HG03520 (cell line): ENCODE data around the gene PNKD.

Experiments used
- ATAC-seq: cut with Tn5 transposase; IDR thresholded peaks from one replicate; pipeline ENCODE4 v1.9.1; 2021; ENCODE audit warnings: mild to moderate bottlenecking, moderate library complexity; ENCODE audit not compliant: unreplicated experiment

Gene PNKD

GRCh38 chr2:218256612-218257350, 13.5 kb upstream of the PNKD start:
- no peak for ATAC-seq

GRCh38 chr2:218257390-218257981, 12.8 kb upstream of the PNKD start:
- ATAC-seq: peak; percentile 77

GRCh38 chr2:218259099-218259961, 11.0 kb upstream of the PNKD start:
- no peak for ATAC-seq

- no peak for ATAC-seq
Observed at GRCh38 chr2:218260166-218260565, 10.2 kb upstream of the PNKD start.

- ATAC-seq: no peak
Observed at GRCh38 chr2:218260742-218261422, 9.4 kb upstream of the PNKD start, which contains the start of gene GPBAR1. GPBAR1 (plus strand) TSS chr2:218261015; CDS start chr2:218262725, 1,710 bp downstream.

GRCh38 chr2:218261423-218262236, 8.7 kb upstream of the PNKD start:
- no peak for ATAC-seq

- no peak for ATAC-seq
Observed at GRCh38 chr2:218262237-218262600, 8.1 kb upstream of the PNKD start.

- no peak for ATAC-seq
Observed at GRCh38 chr2:218262631-218263586, 7.4 kb upstream of the PNKD start.

- ATAC-seq: no peak
Observed at GRCh38 chr2:218263817-218264641, 6.3 kb upstream of the PNKD start.

GRCh38 chr2:218264773-218265561, 5.4 kb upstream of the PNKD start:
- no peak for ATAC-seq

GRCh38 chr2:218265626-218266025, 4.7 kb upstream of the PNKD start:
- ATAC-seq: no peak

GRCh38 chr2:218266316-218266979, 3.9 kb upstream of the PNKD start:
- no peak for ATAC-seq

GRCh38 chr2:218267259-218267658, 3.1 kb upstream of the PNKD start:
- ATAC-seq: no peak

GRCh38 chr2:218270721-218271486, 585 bp downstream of the PNKD start:
- ATAC-seq: no peak

GRCh38 chr2:218271487-218271797, 1.1 kb downstream of the PNKD start:
- no peak for ATAC-seq

- no peak for ATAC-seq
Observed at GRCh38 chr2:218271865-218272530, 1.7 kb downstream of the PNKD start.
